GM12874 (cell line): Measurements from ENCODE around the gene SERF2.

Source experiments
- CTCF ChIP-seq: IDR thresholded peaks from 2 replicates; pipeline ENCODE4 v1.5.1; 2011; ENCODE audit warnings: low read depth, mild to moderate bottlenecking, control low read depth, low read length, moderate library complexity; ENCODE audit not compliant: insufficient read depth

The SERF2 gene

GRCh38 chr15:43795997-43796396 lies 3.9 kb downstream of the SERF2 start:
- no peak for TF ChIP-seq CTCF

GRCh38 chr15:43796566-43796965 lies 4.4 kb downstream of the SERF2 start:
- TF ChIP-seq CTCF: no peak

- TF ChIP-seq CTCF: no peak
Observed at GRCh38 chr15:43799209-43799944, 7.3 kb downstream of the SERF2 start.

- TF ChIP-seq CTCF: no peak
Observed at GRCh38 chr15:43799945-43800285, 7.8 kb downstream of the SERF2 start, which contains the start of gene SERINC4. Gene SERINC4 (minus strand): TSS chr15:43800220. CDS start chr15:43799986, 234 bp downstream.

GRCh38 chr15:43800286-43801141 lies 8.4 kb downstream of the SERF2 start, which contains the start of gene HYPK:
Gene HYPK (plus strand): TSS chr15:43800599. CDS start chr15:43800623, 24 bp downstream.
- no peak for TF ChIP-seq CTCF

GRCh38 chr15:43808435-43808950 lies 16.4 kb downstream of the SERF2 start:
- TF ChIP-seq CTCF: no peak

GRCh38 chr15:43808960-43809678 lies 17.0 kb downstream of the SERF2 start:
- TF ChIP-seq CTCF: no peak
